Endothelial cell of umbilical vein (primary cell): Measurements from ENCODE around the gene CA11.

Experiments
- CTCF ChIP-seq, 2 donors: IDR thresholded peaks; 1 replicate in 1 of 2; 2 replicates in 1 of 2; pipeline ENCODE4 v1.5.1; 2011; ENCODE audit warnings: low read length in 2 of 2, mild to moderate bottlenecking in 2 of 2, moderate library complexity in 2 of 2, control low read depth in 1 of 2, inconsistent platforms in 1 of 2, low read depth in 1 of 2; ENCODE audit not compliant: insufficient read depth in 1 of 2; ENCODE audit errors: extremely low read depth in 1 of 2
- EZH2 ChIP-seq: IDR thresholded peaks from 2 replicates; pipeline ENCODE4 v1.6.1; 2012; ENCODE audit warnings: borderline replicate concordance, low read depth, mild to moderate bottlenecking, moderate library complexity, low read length, inconsistent platforms; ENCODE audit not compliant: severe bottlenecking
- POLR2AphosphoS5 ChIP-seq: IDR thresholded peaks from 2 replicates; pipeline ENCODE4 v1.6.1; 2012; ENCODE audit warnings: low read depth, mild to moderate bottlenecking, control low read depth, low read length, moderate library complexity; ENCODE audit not compliant: insufficient read depth

DNA sequence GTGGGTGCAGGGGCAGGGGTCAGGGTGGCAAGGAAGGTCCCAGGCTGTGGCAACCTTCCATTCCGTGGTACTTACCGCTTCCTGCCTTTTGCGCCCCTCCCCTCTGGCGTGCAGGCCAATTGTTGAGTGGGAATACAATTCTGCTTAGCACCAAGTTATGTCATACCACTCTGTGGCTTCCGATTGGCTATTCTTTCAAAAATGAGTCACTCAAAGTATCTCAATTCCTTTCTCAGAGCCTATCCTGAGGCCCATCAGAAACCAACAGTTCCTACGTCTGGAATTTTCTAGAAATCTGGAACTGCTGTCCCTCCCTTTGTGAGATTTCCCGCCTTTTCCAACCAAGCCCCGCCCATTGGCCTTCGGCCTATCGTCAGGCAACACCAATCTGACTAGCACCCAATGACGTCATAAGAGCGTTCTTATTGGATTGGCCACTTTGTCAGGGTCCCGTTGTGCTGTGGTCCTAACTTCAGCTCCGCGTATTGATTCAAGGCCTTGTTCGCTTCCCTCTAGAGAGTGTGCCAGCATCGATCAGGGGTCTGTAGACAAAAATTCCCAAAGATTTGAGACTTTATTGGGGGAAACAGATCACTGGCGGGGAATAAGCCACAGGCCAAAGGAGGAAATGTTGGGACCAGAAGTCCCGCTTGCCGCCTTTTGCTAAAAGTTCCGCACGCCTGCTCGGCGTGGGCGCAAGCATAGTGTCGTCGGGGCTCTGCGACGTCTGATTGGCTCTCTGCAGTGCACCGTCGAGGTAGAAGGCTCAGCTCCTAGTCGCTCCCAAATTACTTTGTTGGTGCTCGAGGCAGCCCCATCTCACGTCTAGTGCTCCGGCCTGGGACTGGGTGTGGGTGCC, 15.1 kb upstream of the CA11 start:
- TF ChIP-seq EZH2, result no peak
- no peak for TF ChIP-seq POLR2AphosphoS5
- no peak for TF ChIP-seq CTCF (IDR thresholded peaks at IDR 0.05; ENCODE audit: extremely low read depth in 1 of 2, insufficient read depth in 1 of 2, low read depth in 1 of 2, low read length in 2 of 2)
